H1 (cell line): Measurements from ENCODE around the gene ARHGAP42. TPM values are rescaled to one million over a fixed set of nuclear protein-coding genes. Genes with fewer than 3 reads are reported as not detected.

Experiments
- CTCF ChIA-PET: fragments of 300-600 bp; sonication (Branson Sonifier 250); formaldehyde crosslinking; loops from one replicate; lab custom pipeline; 2021; ENCODE audit not compliant: partially characterized antibody; lab: Charles Lee
- POLR2A ChIA-PET: fragments of 300-600 bp; sonication (Branson Sonifier 250); formaldehyde crosslinking; loops from one replicate; lab custom pipeline; 2021; ENCODE audit warnings: inconsistent platforms; ENCODE audit not compliant: partially characterized antibody; lab: Charles Lee
- DNase-seq, 2 experiments: peaks; one replicate each; pipeline versions ENCODE4 v3.0.0 to v3.0.0-alpha.2; 2010 to 2022; ENCODE audit warnings: low spot score in 2 of 2, low read depth in 1 of 2, mixed read lengths in 1 of 2
- FAIRE-seq: peaks from 2 replicates; lab custom pipeline; 2011; peaks lifted over from hg19 to GRCh38; lab: Jason Lieb, UNC
- H2AFZ ChIP-seq: 2 replicates; pipeline ENCODE4 v1.8.1; 2012; ENCODE audit warnings: low read length, inconsistent platforms
- H2AK5ac ChIP-seq: 2 replicates; pipeline ENCODE4 v1.6.1; 2013; ENCODE audit warnings: low read depth, low read length
- H2BK120ac ChIP-seq: replicated peaks from 2 replicates; pipeline ENCODE3; 2013; ENCODE audit warnings: low read depth, low read length, inconsistent platforms
- H2BK12ac ChIP-seq: 2 replicates; pipeline ENCODE4 v1.6.1; 2013; ENCODE audit warnings: low read depth, low read length
- H2BK15ac ChIP-seq: 2 replicates; pipeline ENCODE4 v1.6.1; 2013; ENCODE audit warnings: low read length
- H2BK20ac ChIP-seq: 2 replicates; pipeline ENCODE4 v1.6.1; 2013; ENCODE audit warnings: low read length
- H2BK5ac ChIP-seq: 2 replicates; pipeline ENCODE4 v1.6.1; 2013; ENCODE audit warnings: low read depth, low read length
- H3K14ac ChIP-seq: 2 replicates; pipeline ENCODE4 v1.6.1; 2013; ENCODE audit warnings: inconsistent platforms; ENCODE audit not compliant: insufficient read length
- H3K18ac ChIP-seq: 2 replicates; pipeline ENCODE4 v1.6.1; 2013; ENCODE audit warnings: low read length; ENCODE audit errors: extremely low read depth
- H3K23ac ChIP-seq: 2 replicates; pipeline ENCODE4 v1.6.1; 2013; ENCODE audit warnings: inconsistent platforms; ENCODE audit not compliant: insufficient read length
- H3K23me2 ChIP-seq: 2 replicates; pipeline ENCODE4 v1.6.1; 2013; ENCODE audit warnings: low read depth, low read length
- H3K27ac ChIP-seq: 2 replicates; pipeline ENCODE4 v1.6.1; 2011; ENCODE audit warnings: low read depth, low read length, inconsistent platforms
- H3K27me3 ChIP-seq, 4 experiments: replicated peaks in 1 of 4; 1 replicate in 1 of 4; 2 replicates in 3 of 4; pipeline versions ENCODE4 v1.6.1 to v1.8.1; 2011 to 2013; ENCODE audit warnings: low read length in 3 of 4, mild to moderate bottlenecking in 3 of 4, inconsistent platforms in 2 of 4, mixed read lengths in 2 of 4, moderate library complexity in 1 of 4; ENCODE audit not compliant: control insufficient read depth in 3 of 4, insufficient read depth in 3 of 4; ENCODE audit errors: extremely low read depth in 1 of 4
- H3K36me3 ChIP-seq, 4 experiments: 2 replicates each; pipeline versions ENCODE4 v1.6.1 to v1.8.1; 2011 to 2013; ENCODE audit warnings: mild to moderate bottlenecking in 4 of 4, low read length in 3 of 4, moderate library complexity in 2 of 4, control low read depth in 1 of 4, inconsistent platforms in 1 of 4; ENCODE audit not compliant: insufficient read depth in 4 of 4, control insufficient read depth in 2 of 4
- H3K4ac ChIP-seq: replicated peaks from 2 replicates; pipeline ENCODE3; 2013; ENCODE audit warnings: low read length, low read depth, mixed read lengths, inconsistent platforms; ENCODE audit not compliant: insufficient read length
- H3K4me1 ChIP-seq, 4 experiments: replicated peaks in 1 of 4; 1 replicate in 1 of 4; 2 replicates in 3 of 4; pipeline versions ENCODE4 v1.6.1 to v1.8.1; 2011 to 2013; ENCODE audit warnings: low read length in 3 of 4, inconsistent platforms in 2 of 4, mixed read lengths in 1 of 4; ENCODE audit not compliant: insufficient read depth in 4 of 4, control insufficient read depth in 3 of 4
- H3K4me2 ChIP-seq, 2 experiments: 2 replicates each; pipeline versions ENCODE4 v1.6.1 to v1.8.1; 2011 to 2013; ENCODE audit warnings: low read depth in 2 of 2, low read length in 2 of 2, control low read depth in 1 of 2, inconsistent platforms in 1 of 2, mild to moderate bottlenecking in 1 of 2; ENCODE audit not compliant: insufficient read depth in 1 of 2
- H3K4me3 ChIP-seq, 4 experiments: fragments of 200-600, 300-600 bp in 1 of 4; sonication (generic), shearing (Covaris generic), sonication (Bioruptor Twin) in 1 of 4; 2 replicates each; pipeline versions ENCODE4 v1.5.1 to v1.8.1; 2011 to 2016; ENCODE audit warnings: low read length in 4 of 4, low read depth in 3 of 4, control low read depth in 2 of 4, inconsistent platforms in 2 of 4, mild to moderate bottlenecking in 2 of 4, mixed read lengths in 1 of 4, moderate library complexity in 1 of 4; ENCODE audit not compliant: insufficient read depth in 2 of 4; ENCODE audit errors: extremely low read depth in 1 of 4
- H3K56ac ChIP-seq: replicated peaks from 2 replicates; pipeline ENCODE3; 2013; ENCODE audit warnings: low read depth, mild to moderate bottlenecking, mixed read lengths, low read length, inconsistent platforms; ENCODE audit not compliant: insufficient read length
- H3K79me1 ChIP-seq: 2 replicates; pipeline ENCODE4 v1.6.1; 2013; ENCODE audit warnings: low read depth, low read length, control low read depth
- H3K79me2 ChIP-seq, 2 experiments: 2 replicates each; pipeline versions ENCODE4 v1.6.1 to v1.8.1; 2012 to 2013; ENCODE audit warnings: low read length in 2 of 2, mild to moderate bottlenecking in 2 of 2, inconsistent platforms in 1 of 2; ENCODE audit not compliant: insufficient read depth in 2 of 2, control insufficient read depth in 1 of 2
- H3K9ac ChIP-seq, 4 experiments: replicated peaks in 1 of 4; 1 replicate in 1 of 4; 2 replicates in 3 of 4; pipeline versions ENCODE4 v1.6.1 to v1.8.1; 2011 to 2013; ENCODE audit warnings: low read depth in 3 of 4, low read length in 3 of 4, control low read depth in 2 of 4, mild to moderate bottlenecking in 2 of 4, moderate library complexity in 2 of 4, inconsistent platforms in 1 of 4; ENCODE audit errors: extremely low read depth in 1 of 4
- H3K9me3 ChIP-seq, 2 experiments: 2 replicates each; pipeline versions ENCODE4 v1.6.1 to v1.8.1; 2012 to 2013; ENCODE audit warnings: mild to moderate bottlenecking in 2 of 2, moderate library complexity in 2 of 2, control low read depth in 1 of 2, inconsistent platforms in 1 of 2, low read depth in 1 of 2, low read length in 1 of 2, mixed read lengths in 1 of 2; ENCODE audit not compliant: insufficient read depth in 2 of 2
- H4K20me1 ChIP-seq, 2 experiments: replicated peaks in 1 of 2; 2 replicates each; pipeline versions ENCODE3 to v1.8.1; 2011 to 2013; ENCODE audit warnings: inconsistent platforms in 2 of 2, low read length in 2 of 2, mild to moderate bottlenecking in 1 of 2; ENCODE audit not compliant: insufficient read depth in 2 of 2, control insufficient read depth in 1 of 2
- H4K5ac ChIP-seq: 2 replicates; pipeline ENCODE4 v1.6.1; 2013; ENCODE audit warnings: low read length, low read depth, mixed read lengths, inconsistent platforms; ENCODE audit not compliant: insufficient read length
- H4K8ac ChIP-seq: 2 replicates; pipeline ENCODE4 v1.8.0; 2013; ENCODE audit warnings: mild to moderate bottlenecking, moderate library complexity, low read length, inconsistent platforms; ENCODE audit not compliant: insufficient read depth; ENCODE audit errors: extremely low read depth
- H4K91ac ChIP-seq: replicated peaks from 2 replicates; pipeline ENCODE3; 2013; ENCODE audit warnings: low read length, mixed read lengths, inconsistent platforms; ENCODE audit not compliant: insufficient read length
- CHD1 ChIP-seq: IDR thresholded peaks from 2 replicates; pipeline ENCODE4 v1.6.1; 2012; ENCODE audit warnings: low read depth, low read length, improper control_type of control experiment
- HDAC6 ChIP-seq: IDR thresholded peaks from one replicate; pipeline ENCODE4 v1.7.1; 2012; ENCODE audit warnings: low read depth, mild to moderate bottlenecking, inconsistent platforms, low read length, moderate library complexity
- KDM4A ChIP-seq: IDR thresholded peaks from one replicate; pipeline ENCODE4 v1.7.1; 2012; ENCODE audit warnings: low read depth, mild to moderate bottlenecking, moderate library complexity, low read length, inconsistent platforms; ENCODE audit not compliant: severe bottlenecking
- POLR2AphosphoS5 ChIP-seq: IDR thresholded peaks from 2 replicates; pipeline ENCODE4 v1.6.1; 2011; ENCODE audit warnings: low read depth, low read length
- POU5F1 ChIP-seq: IDR thresholded peaks from 2 replicates; pipeline ENCODE4 v1.6.1; 2011; ENCODE audit warnings: low read depth, mild to moderate bottlenecking, low read length, moderate library complexity
- RBBP5 ChIP-seq: IDR thresholded peaks from 2 replicates; pipeline ENCODE4 v1.7.1; 2012; ENCODE audit warnings: low read depth, mild to moderate bottlenecking, inconsistent platforms, low read length, moderate library complexity, borderline replicate concordance
- TCF12 ChIP-seq: IDR thresholded peaks from 2 replicates; pipeline ENCODE4 v1.6.1; 2011; ENCODE audit warnings: low read depth, mild to moderate bottlenecking, low read length
- WGBS, 2 experiments: shearing (Covaris generic) in 1 of 2; methylation state at CpG; one replicate each; pipeline versions ENCODE4 v1.1.6 to v1.1.7; 2013 to 2015; ENCODE audit warnings: low lambda C conversion rate in 2 of 2, mixed read lengths in 2 of 2, inconsistent platforms in 1 of 2, low coverage in 1 of 2, missing lambda C conversion rate in 1 of 2; ENCODE audit not compliant: insufficient replicate concordance in 2 of 2, insufficient coverage in 1 of 2, insufficient read length in 1 of 2; ENCODE audit errors: extremely low coverage in 1 of 2, missing lambda C conversion rate in 1 of 2; 5-methylcytosine and 5-hydroxymethylcytosine counted together
- polyA plus RNA-seq, 7 experiments: library from polyadenylated mRNA; depleted of rRNA in 3 of 7; stranded (reverse) in 5 of 7; unstranded in 2 of 7; fragments of >200 nt in 5 of 7; fragments of 200-250 nt in 2 of 7; gene quantifications; 1 replicate in 5 of 7; 2 replicates in 1 of 7; 4 replicates in 1 of 7; pipeline versions ENCODE4 v1.2.1 to v1.2.3, GENCODE V29; 2011 to 2013; ENCODE audit warnings: missing spikeins in 2 of 7, mixed read lengths in 2 of 7
- total RNA-seq: library from RNA; stranded (reverse); fragmentation: NEBNext Ultra II Directional; extraction: Animal tissue kit (Norgen Biotek cat#: 25700); gene quantifications from 2 replicates; pipeline ENCODE4 v1.2.1, GENCODE V29; 2021
- TF ChIP-seq, protein P1 (sequence below), 3 experiments: IDR thresholded peaks; 1 replicate in 2 of 3; 2 replicates in 1 of 3; pipeline versions ENCODE4 v1.5.1 to v1.6.1; 2011; ENCODE audit warnings: low read length in 3 of 3, mild to moderate bottlenecking in 3 of 3, inconsistent platforms in 2 of 3, low read depth in 1 of 3, moderate library complexity in 1 of 3; ENCODE audit not compliant: insufficient read depth in 1 of 3; ENCODE audit errors: control extremely low read depth in 1 of 3

The ARHGAP42 gene
- total and polyA plus RNA-seq, 2 of the 8 experiments (the other 6 are each of a cell fraction or from before 2014, with no cell fraction given), result 22.2 to 33.5 TPM

DNA sequence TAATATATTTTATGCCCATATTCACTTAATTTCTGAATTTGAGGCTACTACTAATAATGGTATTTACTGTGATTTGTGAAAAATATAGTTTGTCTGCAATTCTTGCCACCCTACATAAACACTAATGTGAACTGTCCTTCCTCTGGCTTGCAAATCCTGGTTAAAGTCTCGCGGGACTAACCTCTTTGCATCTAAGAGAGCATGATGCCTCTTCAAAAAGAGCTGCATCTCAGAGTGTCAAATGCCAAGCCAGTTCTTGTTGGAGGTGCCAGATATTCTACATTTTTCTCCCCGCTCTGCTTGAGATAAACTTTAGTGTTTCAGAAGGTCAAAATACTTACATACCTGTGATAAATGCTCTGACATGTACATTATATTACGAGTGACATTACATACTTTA lies 2.1 kb downstream of the ARHGAP42 start:
- 78% methylated on average over 4 of the region's 4 CpGs; no CpG with 5 or more reads in 1 of the 2 experiments for WGBS, 2 experiments

More for the DNA sequence above, 2.1 kb downstream of the ARHGAP42 start:
- no peak overlapping the region for H3K18ac ChIP-seq
- H4K91ac ChIP-seq, result no peak overlapping the region
- H3K79me2 ChIP-seq, result peaks cover 0 to 62% of the 10 kb centered on the region in 2 experiments; a peak in 3 of 4 replicates
- no peak overlapping the region for H4K5ac ChIP-seq
- no peak overlapping the region for H3K14ac ChIP-seq
- TF ChIP-seq HDAC6, result no peak
- no peak for TF ChIP-seq TCF12
- no peak for TF ChIP-seq CHD1
- TF ChIP-seq POLR2AphosphoS5, result no peak
- TF ChIP-seq, protein P1, sequence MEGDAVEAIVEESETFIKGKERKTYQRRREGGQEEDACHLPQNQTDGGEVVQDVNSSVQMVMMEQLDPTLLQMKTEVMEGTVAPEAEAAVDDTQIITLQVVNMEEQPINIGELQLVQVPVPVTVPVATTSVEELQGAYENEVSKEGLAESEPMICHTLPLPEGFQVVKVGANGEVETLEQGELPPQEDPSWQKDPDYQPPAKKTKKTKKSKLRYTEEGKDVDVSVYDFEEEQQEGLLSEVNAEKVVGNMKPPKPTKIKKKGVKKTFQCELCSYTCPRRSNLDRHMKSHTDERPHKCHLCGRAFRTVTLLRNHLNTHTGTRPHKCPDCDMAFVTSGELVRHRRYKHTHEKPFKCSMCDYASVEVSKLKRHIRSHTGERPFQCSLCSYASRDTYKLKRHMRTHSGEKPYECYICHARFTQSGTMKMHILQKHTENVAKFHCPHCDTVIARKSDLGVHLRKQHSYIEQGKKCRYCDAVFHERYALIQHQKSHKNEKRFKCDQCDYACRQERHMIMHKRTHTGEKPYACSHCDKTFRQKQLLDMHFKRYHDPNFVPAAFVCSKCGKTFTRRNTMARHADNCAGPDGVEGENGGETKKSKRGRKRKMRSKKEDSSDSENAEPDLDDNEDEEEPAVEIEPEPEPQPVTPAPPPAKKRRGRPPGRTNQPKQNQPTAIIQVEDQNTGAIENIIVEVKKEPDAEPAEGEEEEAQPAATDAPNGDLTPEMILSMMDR (IDR thresholded peaks at IDR 0.05; ENCODE audit: control extremely low read depth in 1 of 3, insufficient read depth in 1 of 3, low read depth in 1 of 3, low read length in 3 of 3), result no peak
- no peak for TF ChIP-seq RBBP5
- no peak for TF ChIP-seq POU5F1
- no peak for TF ChIP-seq KDM4A
- H3K23ac ChIP-seq, result no peak overlapping the region
- H4K8ac ChIP-seq, result no peak overlapping the region
- no peak overlapping the region for H3K27ac ChIP-seq
- no peaks in the 10 kb centered on the region for H3K27me3 ChIP-seq
- CTCF ChIA-PET, result interaction anchor here (0.7 to 1.7 kb wide), 11 partner anchors 9 to 159 kb away, joined by 3 to 7 read pairs (median 3); no protein-coding TSS in a partner anchor
- no peaks in the 10 kb centered on the region for H3K9me3 ChIP-seq
- H3K79me1 ChIP-seq, result peaks cover 4% of the 10 kb centered on the region; the same call in 1 of the 2 replicates
- H3K9ac ChIP-seq, result peak overlapping the region in 1 of 4 experiments; percentile 4; a peak in 2 of 7 replicates
- no peak overlapping the region for H2BK20ac ChIP-seq
- H3K4ac ChIP-seq, result no peak overlapping the region
- DNase-seq (no peak), FAIRE-seq (no peak)
- H3K36me3 ChIP-seq, result peaks cover 0 to 4% (median 0%) of the 10 kb centered on the region in 4 experiments; a peak in 2 of 8 replicates
- peaks cover 0 to 7% (median 3%) of the 10 kb centered on the region in 4 experiments; a peak in 4 of 7 replicates for H3K4me1 ChIP-seq
- no peak overlapping the region for H2BK5ac ChIP-seq
- H2BK15ac ChIP-seq, result no peak overlapping the region
- peak overlapping the region; percentile 87 to 96 (median 92); a peak in 6 of 8 replicates for H3K4me3 ChIP-seq
- H2BK12ac ChIP-seq, result no peak overlapping the region
- no peak overlapping the region for H2BK120ac ChIP-seq
- H3K56ac ChIP-seq, result no peak overlapping the region
- no peak overlapping the region for H2AFZ ChIP-seq
- H4K20me1 ChIP-seq, result no peaks in the 10 kb centered on the region
- H3K23me2 ChIP-seq, result peaks cover 4% of the 10 kb centered on the region; the same call in 1 of the 2 replicates
- peak overlapping the region; percentile 83 to 96 for H3K4me2 ChIP-seq
- no peak overlapping the region for H2AK5ac ChIP-seq
- POLR2A ChIA-PET, result no interaction called here
